GM12878 (cell line): ENCODE measurements around the gene NPC2. TPM values are rescaled to one million over a fixed set of nuclear protein-coding genes. Genes with fewer than 3 reads are reported as not detected.

Experiments
- ATAC-seq: fragments of 200-7000 bp; cut with Tn5 transposase; 3 replicates; pipeline ENCODE4 v1.9.1; 2020; ENCODE audit warnings: mild to moderate bottlenecking, moderate library complexity
- BruUV-seq: library from RNA; stranded (reverse); fragments of 400-500 nt; replicated peaks from 2 replicates; lab custom pipeline; 2021; lab: Mats Ljungman, UMichigan
- CTCF ChIA-PET: fragments of 300-600 bp; sonication (Branson Sonifier 250); formaldehyde crosslinking; extraction: SDS; loops from one replicate; lab custom pipeline; 2021; ENCODE audit warnings: inconsistent platforms; lab: Yijun Ruan, JAX
- POLR2A ChIA-PET: fragments of 350-600 bp; formaldehyde crosslinking; extraction: SDS; loops from one replicate; lab custom pipeline; 2021; ENCODE audit warnings: inconsistent platforms; lab: Charles Lee
- RAD21 ChIA-PET: fragments of 300-600 bp; sonication (Branson Sonifier 250); formaldehyde crosslinking; loops from one replicate; lab custom pipeline; 2023; ENCODE audit warnings: antibody characterized with exemption; ENCODE audit not compliant: unreplicated experiment; lab: Charles Lee
- SMC1A ChIA-PET: fragments of 300-600 bp; sonication (Branson Sonifier 250); formaldehyde crosslinking; loops from one replicate; lab custom pipeline; 2023; ENCODE audit not compliant: unreplicated experiment, uncharacterized antibody; lab: Charles Lee
- DNase-seq: peaks from one replicate; pipeline ENCODE4 v3.0.0-alpha.2; 2011; ENCODE audit warnings: low read depth, low spot score
- FAIRE-seq: peaks from 3 replicates; lab custom pipeline; 2011; peaks lifted over from hg19 to GRCh38; lab: Jason Lieb, UNC
- H2AFZ ChIP-seq: 2 replicates; pipeline ENCODE4 v1.6.0; 2011; ENCODE audit warnings: low read depth, low read length, control low read depth; ENCODE audit not compliant: control insufficient read depth
- H3K27ac ChIP-seq: 2 replicates; pipeline ENCODE4 v1.5.1; 2011; ENCODE audit warnings: control low read depth; ENCODE audit not compliant: control insufficient read depth, insufficient read depth
- H3K27me3 ChIP-seq, 2 experiments: replicated peaks in 1 of 2; 2 replicates each; pipeline versions ENCODE4 v1.6.0 to v1.6.1; 2011; ENCODE audit warnings: low read length in 1 of 2; ENCODE audit not compliant: control insufficient read depth in 2 of 2, insufficient read depth in 2 of 2
- H3K36me3 ChIP-seq, 2 experiments: 2 replicates each; pipeline ENCODE4 v1.5.1; 2011; ENCODE audit warnings: low read length in 1 of 2; ENCODE audit not compliant: control insufficient read depth in 2 of 2, insufficient read depth in 2 of 2
- H3K4me1 ChIP-seq: 2 replicates; pipeline ENCODE4 v1.6.1; 2011; ENCODE audit warnings: mild to moderate bottlenecking, low read length, moderate library complexity, mixed read lengths; ENCODE audit not compliant: control insufficient read depth, insufficient read depth
- H3K4me2 ChIP-seq: 2 replicates; pipeline ENCODE4 v1.6.0; 2011; ENCODE audit warnings: control low read depth; ENCODE audit not compliant: control insufficient read depth, insufficient read depth
- H3K4me3 ChIP-seq: fragments of 200-600 bp; sonication (generic); 2 replicates; pipeline ENCODE4 v1.5.1; 2016
- H3K79me2 ChIP-seq: 2 replicates; pipeline ENCODE4 v1.6.0; 2011; ENCODE audit warnings: low read length; ENCODE audit not compliant: control insufficient read depth, insufficient read depth
- H3K9ac ChIP-seq: 2 replicates; pipeline ENCODE4 v1.8.0; 2011; ENCODE audit warnings: low read length, control low read depth, mixed read lengths; ENCODE audit not compliant: control insufficient read depth, insufficient read depth
- H3K9me3 ChIP-seq: replicated peaks from 3 replicates; pipeline ENCODE4 v1.5.1; 2011; ENCODE audit warnings: mild to moderate bottlenecking, low read length; ENCODE audit not compliant: control insufficient read depth, insufficient read depth
- H4K20me1 ChIP-seq: 2 replicates; pipeline ENCODE4 v1.6.0; 2011; ENCODE audit not compliant: control insufficient read depth, insufficient read depth
- BRCA1 ChIP-seq: IDR thresholded peaks from 2 replicates; pipeline ENCODE4 v1.6.1; 2011; ENCODE audit warnings: low read depth, low read length, improper control_type of control experiment
- KLF5 ChIP-seq: fragments of 450-650 bp; IDR thresholded peaks from 2 replicates; pipeline ENCODE4 v1.6.1; 2014; ENCODE audit warnings: mild to moderate bottlenecking; ENCODE audit not compliant: partially characterized antibody
- POLR2AphosphoS5 ChIP-seq: IDR thresholded peaks from 2 replicates; pipeline ENCODE4 v1.6.1; 2011; ENCODE audit warnings: mild to moderate bottlenecking, low read length, inconsistent platforms
- SMC3 ChIP-seq: IDR thresholded peaks from 2 replicates; pipeline ENCODE4 v1.6.1; 2011; ENCODE audit warnings: low read length, improper control_type of control experiment, borderline replicate concordance
- TBL1XR1 ChIP-seq: IDR thresholded peaks from 2 replicates; pipeline ENCODE4 v1.6.1; 2012; ENCODE audit warnings: low read depth, low read length, improper control_type of control experiment
- WGBS: methylation state at CpG from one replicate; pipeline ENCODE4 v1.1.6; 2016; ENCODE audit warnings: low lambda C conversion rate; ENCODE audit not compliant: insufficient replicate concordance, insufficient coverage; ENCODE audit errors: missing lambda C conversion rate; 5-methylcytosine and 5-hydroxymethylcytosine counted together
- in situ Hi-C: fragments of 300-500 bp; cut with MboI; formaldehyde crosslinking; loops from 9 replicates; pipeline ENCODE4 v1.14.3; 2018; ENCODE audit warnings: mixed read lengths
- intact Hi-C: fragments of 100-400 bp; cut with micrococcal nuclease; formaldehyde crosslinking; loops from one replicate; pipeline ENCODE4 v1.14.2; 2022; ENCODE audit not compliant: unreplicated experiment
- polyA plus RNA-seq, 11 experiments: library from polyadenylated mRNA; depleted of rRNA in 4 of 11; unstranded in 6 of 11; stranded (reverse) in 5 of 11; fragments of >200 nt; fragmentation: Nextera tagmentation in 4 of 11; fragmentation: Illumina TruSeq in 1 of 11; extraction: Ambion mirVana in 4 of 11; extraction: Trizol in 1 of 11; gene quantifications; 1 replicate in 1 of 11; 2 replicates in 10 of 11; pipeline versions ENCODE4 v1.2.1 to v1.2.3, GENCODE V29; 2011 to 2016; ENCODE audit warnings: inconsistent platforms in 2 of 11, missing spikeins in 2 of 11, low read depth in 1 of 11
- total RNA-seq, 4 experiments: library from RNA; depleted of rRNA in 3 of 4; stranded (reverse); fragments of >200 nt in 3 of 4; fragmentation: Illumina TruSeq in 1 of 4; extraction: Trizol in 1 of 4; gene quantifications; 2 replicates each; pipeline versions ENCODE4 v1.2.1 to v1.2.3, GENCODE V29; 2013 to 2021
- TF ChIP-seq, protein P1 (sequence below): fragments of 450-650 bp; IDR thresholded peaks from 2 replicates; pipeline ENCODE4 v1.6.1; 2018; ENCODE audit warnings: mild to moderate bottlenecking, low read depth, moderate library complexity; ENCODE audit not compliant: partially characterized antibody
- TF ChIP-seq, protein P2 (sequence below): fragments of 150-350 bp; IDR thresholded peaks from 2 replicates; pipeline ENCODE4 v1.6.1; 2014; ENCODE audit warnings: mild to moderate bottlenecking, low read depth, low read length

NPC2 gene
- total and polyA plus RNA-seq, 10 of the 15 experiments (the other 5 are each of a cell fraction or from before 2014, with no cell fraction given), result 29.5 to 109 (median 59.1) TPM

DNA sequence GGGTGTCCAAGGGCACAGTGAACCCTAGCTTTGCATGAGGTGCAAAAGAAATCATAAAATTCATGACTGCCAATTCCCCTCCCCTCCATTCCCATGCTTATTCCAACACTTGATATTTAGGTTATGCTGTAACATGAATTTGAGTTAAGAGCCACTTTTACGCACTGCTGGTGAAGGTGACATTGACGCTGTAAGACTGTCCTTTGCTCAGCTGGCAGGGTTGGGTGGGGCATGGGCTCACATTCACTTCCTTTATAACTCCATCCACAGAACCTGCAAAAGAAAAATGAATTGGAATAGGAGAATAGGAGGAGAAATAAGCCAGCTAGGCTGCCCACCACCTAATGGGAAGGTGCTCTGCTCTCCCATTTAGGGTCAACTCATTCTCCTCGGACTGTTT lies 6.9 kb downstream of the NPC2 start:
- no peak for FAIRE-seq
- Histone ChIP-seq H3K4me2 (no peak overlapping the region), H3K9me3 (no peaks in the 10 kb centered on the region), H2AFZ (no peak overlapping the region), H3K79me2 (no peaks in the 10 kb centered on the region), H3K27ac (no peak overlapping the region), H3K4me3 (no peak overlapping the region), H4K20me1 (no peaks in the 10 kb centered on the region), H3K4me1 (peaks cover 4% of the 10 kb centered on the region; the same call in 1 of the 2 replicates), H3K9ac (no peak overlapping the region), H3K36me3 (no peaks in the 10 kb centered on the region; a peak in 1 of 4 replicates), H3K27me3 (no peaks in the 10 kb centered on the region)
- ATAC-seq, result no peak
- ChIA-PET POLR2A (no interaction called here), CTCF (interaction anchor here (1.2 to 1.5 kb wide), 3 partner anchors 9 to 308 kb away, joined by 3 to 5 read pairs (median 3); no protein-coding TSS in a partner anchor), RAD21 (no interaction called here), SMC1A (interaction anchor here (0.8 to 1.1 kb wide), 2 partner anchors 8 to 122 kb away, joined by 3 read pairs; no protein-coding TSS in a partner anchor)
- in situ Hi-C loops (no loop called here), intact Hi-C loops (no loop called here)
- DNase-seq, result no peak
- TF ChIP-seq KLF5 (no peak), SMC3 (no peak), TBL1XR1 (no peak), BRCA1 (no peak), POLR2AphosphoS5 (no peak)
- TF ChIP-seq, protein P1, sequence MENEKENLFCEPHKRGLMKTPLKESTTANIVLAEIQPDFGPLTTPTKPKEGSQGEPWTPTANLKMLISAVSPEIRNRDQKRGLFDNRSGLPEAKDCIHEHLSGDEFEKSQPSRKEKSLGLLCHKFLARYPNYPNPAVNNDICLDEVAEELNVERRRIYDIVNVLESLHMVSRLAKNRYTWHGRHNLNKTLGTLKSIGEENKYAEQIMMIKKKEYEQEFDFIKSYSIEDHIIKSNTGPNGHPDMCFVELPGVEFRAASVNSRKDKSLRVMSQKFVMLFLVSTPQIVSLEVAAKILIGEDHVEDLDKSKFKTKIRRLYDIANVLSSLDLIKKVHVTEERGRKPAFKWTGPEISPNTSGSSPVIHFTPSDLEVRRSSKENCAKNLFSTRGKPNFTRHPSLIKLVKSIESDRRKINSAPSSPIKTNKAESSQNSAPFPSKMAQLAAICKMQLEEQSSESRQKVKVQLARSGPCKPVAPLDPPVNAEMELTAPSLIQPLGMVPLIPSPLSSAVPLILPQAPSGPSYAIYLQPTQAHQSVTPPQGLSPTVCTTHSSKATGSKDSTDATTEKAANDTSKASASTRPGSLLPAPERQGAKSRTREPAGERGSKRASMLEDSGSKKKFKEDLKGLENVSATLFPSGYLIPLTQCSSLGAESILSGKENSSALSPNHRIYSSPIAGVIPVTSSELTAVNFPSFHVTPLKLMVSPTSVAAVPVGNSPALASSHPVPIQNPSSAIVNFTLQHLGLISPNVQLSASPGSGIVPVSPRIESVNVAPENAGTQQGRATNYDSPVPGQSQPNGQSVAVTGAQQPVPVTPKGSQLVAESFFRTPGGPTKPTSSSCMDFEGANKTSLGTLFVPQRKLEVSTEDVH, result no peak
- TF ChIP-seq, protein P2, sequence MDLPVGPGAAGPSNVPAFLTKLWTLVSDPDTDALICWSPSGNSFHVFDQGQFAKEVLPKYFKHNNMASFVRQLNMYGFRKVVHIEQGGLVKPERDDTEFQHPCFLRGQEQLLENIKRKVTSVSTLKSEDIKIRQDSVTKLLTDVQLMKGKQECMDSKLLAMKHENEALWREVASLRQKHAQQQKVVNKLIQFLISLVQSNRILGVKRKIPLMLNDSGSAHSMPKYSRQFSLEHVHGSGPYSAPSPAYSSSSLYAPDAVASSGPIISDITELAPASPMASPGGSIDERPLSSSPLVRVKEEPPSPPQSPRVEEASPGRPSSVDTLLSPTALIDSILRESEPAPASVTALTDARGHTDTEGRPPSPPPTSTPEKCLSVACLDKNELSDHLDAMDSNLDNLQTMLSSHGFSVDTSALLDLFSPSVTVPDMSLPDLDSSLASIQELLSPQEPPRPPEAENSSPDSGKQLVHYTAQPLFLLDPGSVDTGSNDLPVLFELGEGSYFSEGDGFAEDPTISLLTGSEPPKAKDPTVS, result no peak
- 100% methylated on average over 3 of the region's 3 CpGs for WGBS
- BruUV-seq, result no TSS peak
